ENCODE data around the gene ENPP3. TPM values are rescaled to one million over a fixed set of nuclear protein-coding genes. Genes with fewer than 3 reads are reported as not detected.

Gene ENPP3
- polyA plus RNA-seq, 1 of the 3 experiments (the other 2 are of a cell fraction) = not detected

GRCh38 chr6:131764350-131764749 lies 127.2 kb downstream of the ENPP3 start:
- Histone ChIP-seq H3F3A (replicated peaks; ENCODE audit: insufficient read depth) (no peaks in the 10 kb centered on the region), H3K9me2 (no peaks in the 10 kb centered on the region), H3K9ac (no peak overlapping the region), H4K20me1 (ENCODE audit: insufficient read depth) (no peaks in the 10 kb centered on the region), H3K9me3 (no peaks in the 10 kb centered on the region), H3K4me1 (ENCODE audit: control insufficient read depth in 1 of 2, insufficient read depth in 2 of 2, low read depth in 1 of 2, low read length in 1 of 2) (no peaks in the 10 kb centered on the region; a peak in 1 of 4 replicates), H3K79me2 (ENCODE audit: insufficient read depth) (no peaks in the 10 kb centered on the region), H3K4me2 (no peak overlapping the region), H3K27me3 (ENCODE audit: insufficient read depth) (peaks cover 23% of the 10 kb centered on the region; the same call in 1 of the 2 replicates), H2AFZ (ENCODE audit: low read depth) (no peak overlapping the region), H3K36me3 (replicated peaks in 1 of 2; ENCODE audit: control insufficient read depth in 1 of 2, insufficient read depth in 2 of 2, low read length in 1 of 2) (no peaks in the 10 kb centered on the region), H3K4me3 (ENCODE audit: low read depth in 2 of 2, low read length in 1 of 2) (no peak overlapping the region), H3K27ac (ENCODE audit: low read depth in 2 of 2, low read length in 1 of 2) (no peak overlapping the region)
- ChIA-PET CTCF (no interaction called here), POLR2A (no interaction called here)
- TF ChIP-seq RAD21 (IDR thresholded peaks at IDR 0.05; ENCODE audit: low read length) = no peak
- TF ChIP-seq, protein P1, sequence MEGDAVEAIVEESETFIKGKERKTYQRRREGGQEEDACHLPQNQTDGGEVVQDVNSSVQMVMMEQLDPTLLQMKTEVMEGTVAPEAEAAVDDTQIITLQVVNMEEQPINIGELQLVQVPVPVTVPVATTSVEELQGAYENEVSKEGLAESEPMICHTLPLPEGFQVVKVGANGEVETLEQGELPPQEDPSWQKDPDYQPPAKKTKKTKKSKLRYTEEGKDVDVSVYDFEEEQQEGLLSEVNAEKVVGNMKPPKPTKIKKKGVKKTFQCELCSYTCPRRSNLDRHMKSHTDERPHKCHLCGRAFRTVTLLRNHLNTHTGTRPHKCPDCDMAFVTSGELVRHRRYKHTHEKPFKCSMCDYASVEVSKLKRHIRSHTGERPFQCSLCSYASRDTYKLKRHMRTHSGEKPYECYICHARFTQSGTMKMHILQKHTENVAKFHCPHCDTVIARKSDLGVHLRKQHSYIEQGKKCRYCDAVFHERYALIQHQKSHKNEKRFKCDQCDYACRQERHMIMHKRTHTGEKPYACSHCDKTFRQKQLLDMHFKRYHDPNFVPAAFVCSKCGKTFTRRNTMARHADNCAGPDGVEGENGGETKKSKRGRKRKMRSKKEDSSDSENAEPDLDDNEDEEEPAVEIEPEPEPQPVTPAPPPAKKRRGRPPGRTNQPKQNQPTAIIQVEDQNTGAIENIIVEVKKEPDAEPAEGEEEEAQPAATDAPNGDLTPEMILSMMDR (IDR thresholded peaks at IDR 0.05) = no peak
- TF ChIP-seq MAX (IDR thresholded peaks at IDR 0.05; ENCODE audit: low read depth) = no peak
- no peak for TF ChIP-seq CHD2 (IDR thresholded peaks at IDR 0.05; ENCODE audit: low read length, partially characterized antibody)
- no peak for TF ChIP-seq MXI1 (IDR thresholded peaks at IDR 0.05; ENCODE audit: low read depth, low read length)
- no peak for TF ChIP-seq SIN3A (IDR thresholded peaks at IDR 0.05; ENCODE audit: borderline replicate concordance, low read depth, low read length)
- TF ChIP-seq SMC3 (IDR thresholded peaks at IDR 0.05; ENCODE audit: low read depth, low read length) = no peak
- TF ChIP-seq NFIC (IDR thresholded peaks at IDR 0.05; ENCODE audit: borderline replicate concordance) = no peak
- TF ChIP-seq, protein P2, sequence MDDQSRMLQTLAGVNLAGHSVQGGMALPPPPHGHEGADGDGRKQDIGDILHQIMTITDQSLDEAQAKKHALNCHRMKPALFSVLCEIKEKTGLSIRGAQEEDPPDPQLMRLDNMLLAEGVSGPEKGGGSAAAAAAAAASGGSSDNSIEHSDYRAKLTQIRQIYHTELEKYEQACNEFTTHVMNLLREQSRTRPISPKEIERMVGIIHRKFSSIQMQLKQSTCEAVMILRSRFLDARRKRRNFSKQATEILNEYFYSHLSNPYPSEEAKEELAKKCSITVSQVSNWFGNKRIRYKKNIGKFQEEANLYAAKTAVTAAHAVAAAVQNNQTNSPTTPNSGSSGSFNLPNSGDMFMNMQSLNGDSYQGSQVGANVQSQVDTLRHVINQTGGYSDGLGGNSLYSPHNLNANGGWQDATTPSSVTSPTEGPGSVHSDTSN (IDR thresholded peaks at IDR 0.05) = no peak
- TF ChIP-seq, protein P3, sequence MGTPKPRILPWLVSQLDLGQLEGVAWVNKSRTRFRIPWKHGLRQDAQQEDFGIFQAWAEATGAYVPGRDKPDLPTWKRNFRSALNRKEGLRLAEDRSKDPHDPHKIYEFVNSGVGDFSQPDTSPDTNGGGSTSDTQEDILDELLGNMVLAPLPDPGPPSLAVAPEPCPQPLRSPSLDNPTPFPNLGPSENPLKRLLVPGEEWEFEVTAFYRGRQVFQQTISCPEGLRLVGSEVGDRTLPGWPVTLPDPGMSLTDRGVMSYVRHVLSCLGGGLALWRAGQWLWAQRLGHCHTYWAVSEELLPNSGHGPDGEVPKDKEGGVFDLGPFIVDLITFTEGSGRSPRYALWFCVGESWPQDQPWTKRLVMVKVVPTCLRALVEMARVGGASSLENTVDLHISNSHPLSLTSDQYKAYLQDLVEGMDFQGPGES (IDR thresholded peaks at IDR 0.05; ENCODE audit: low read depth, low read length) = no peak
- no peak for TF ChIP-seq ELF1 (IDR thresholded peaks at IDR 0.05)
- no peak for DNase-seq
- WGBS (ENCODE audit: low lambda C conversion rate) = 8% methylated on average over 4 of the region's 4 CpGs

DNA sequence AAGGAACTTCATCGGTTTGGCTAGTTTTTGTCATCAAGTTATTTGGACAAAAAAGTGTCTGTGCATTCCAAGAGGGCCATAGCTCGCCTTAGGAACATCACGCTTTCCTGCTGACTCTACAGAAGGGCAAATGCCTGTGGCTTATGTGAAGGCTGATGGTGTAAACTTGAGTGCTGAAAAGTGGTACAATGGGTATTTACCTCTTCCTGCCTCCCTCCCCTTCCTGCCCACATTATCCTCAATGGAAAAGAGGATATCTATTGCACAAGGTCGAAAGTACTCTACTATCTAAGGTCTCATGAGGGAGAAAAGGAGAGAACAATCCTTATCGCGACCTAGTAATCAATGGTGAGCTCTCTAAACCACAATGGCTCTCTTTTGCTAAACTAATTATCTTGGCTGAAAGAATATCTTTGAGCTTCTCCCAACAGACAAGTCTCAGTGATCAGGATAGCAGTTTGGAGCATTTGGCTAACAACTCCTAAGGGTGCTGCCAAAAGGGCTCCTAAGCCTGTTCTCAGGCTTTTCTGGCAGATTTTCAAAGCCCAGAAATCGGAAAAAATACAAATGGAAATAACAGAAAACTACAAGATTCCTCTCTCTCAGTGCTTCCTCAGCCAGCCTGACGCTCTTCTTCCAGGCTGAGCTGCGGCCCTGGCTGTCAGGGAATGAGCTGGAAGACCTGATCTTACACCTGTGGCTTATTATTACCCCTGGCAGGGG lies 128.1 kb downstream of the ENPP3 start:
- no peaks in the 10 kb centered on the region for H3K79me2 ChIP-seq (ENCODE audit: insufficient read depth)
- CTCF ChIA-PET = no interaction called here
- POLR2A ChIA-PET = no interaction called here
- no peaks in the 10 kb centered on the region for H3K9me3 ChIP-seq
- H3F3A ChIP-seq (replicated peaks; ENCODE audit: insufficient read depth) = no peaks in the 10 kb centered on the region
- DNase-seq = no peak
- H3K27ac ChIP-seq (ENCODE audit: low read depth in 2 of 2, low read length in 1 of 2) = no peak overlapping the region
- WGBS (ENCODE audit: low lambda C conversion rate) = 16% methylated on average over 9 of the region's 9 CpGs
- no peak overlapping the region for H3K9ac ChIP-seq
- no peak overlapping the region for H3K4me3 ChIP-seq (ENCODE audit: low read depth in 2 of 2, low read length in 1 of 2)
- no peaks in the 10 kb centered on the region for H4K20me1 ChIP-seq (ENCODE audit: insufficient read depth)
- TF ChIP-seq MAX (IDR thresholded peaks at IDR 0.05; ENCODE audit: low read depth) = no peak
- TF ChIP-seq NFIC (IDR thresholded peaks at IDR 0.05; ENCODE audit: borderline replicate concordance) = no peak
- no peak for TF ChIP-seq RXRA (IDR thresholded peaks at IDR 0.05; ENCODE audit: borderline replicate concordance, low read depth)
- no peak for TF ChIP-seq SIN3A (IDR thresholded peaks at IDR 0.05; ENCODE audit: borderline replicate concordance, low read depth, low read length)
- H2AFZ ChIP-seq (ENCODE audit: low read depth) = no peak overlapping the region
- H3K4me2 ChIP-seq = no peak overlapping the region
- H3K4me1 ChIP-seq (ENCODE audit: control insufficient read depth in 1 of 2, insufficient read depth in 2 of 2, low read depth in 1 of 2, low read length in 1 of 2) = no peaks in the 10 kb centered on the region; a peak in 1 of 4 replicates
- no peaks in the 10 kb centered on the region for H3K36me3 ChIP-seq (replicated peaks in 1 of 2; ENCODE audit: control insufficient read depth in 1 of 2, insufficient read depth in 2 of 2, low read length in 1 of 2)
- no peaks in the 10 kb centered on the region for H3K9me2 ChIP-seq
- H3K27me3 ChIP-seq (ENCODE audit: insufficient read depth) = peaks cover 28% of the 10 kb centered on the region; the same call in 1 of the 2 replicates
